HUES48 (cell line): ENCODE data around the gene CDCA4.
"Not testable (repeated sequence)": the region's sequence is repeated elsewhere in the genome, so short reads cannot be mapped to it uniquely, and the experiment has no call there.

Experiments used
- H3K27ac ChIP-seq: one replicate; pipeline ENCODE4 v1.7.0; 2013; ENCODE audit warnings: low read depth, low read length, inconsistent platforms
- H3K27me3 ChIP-seq: 2 replicates; pipeline ENCODE4 v1.6.1; 2013; ENCODE audit warnings: mild to moderate bottlenecking, low read length; ENCODE audit not compliant: control insufficient read depth, insufficient read depth
- H3K36me3 ChIP-seq: 2 replicates; pipeline ENCODE4 v1.6.1; 2013; ENCODE audit warnings: low read length; ENCODE audit not compliant: control insufficient read depth, insufficient read depth
- H3K4me1 ChIP-seq: 2 replicates; pipeline ENCODE4 v1.6.1; 2013; ENCODE audit warnings: mild to moderate bottlenecking, low read length; ENCODE audit not compliant: control insufficient read depth, insufficient read depth
- H3K4me3 ChIP-seq: 2 replicates; pipeline ENCODE4 v1.5.1; 2013; ENCODE audit warnings: mild to moderate bottlenecking, low read depth, low read length
- H3K9ac ChIP-seq: 2 replicates; pipeline ENCODE4 v1.6.1; 2013; ENCODE audit warnings: mild to moderate bottlenecking, low read depth, low read length, moderate library complexity
- H3K9me3 ChIP-seq: 2 replicates; pipeline ENCODE4 v1.6.1; 2013; ENCODE audit warnings: low read length; ENCODE audit not compliant: control insufficient read depth, insufficient read depth

CDCA4 gene

GRCh38 chr14:105064001-105064400, 43.1 kb upstream of the CDCA4 start:
- Histone ChIP-seq H3K9ac (no peak overlapping the region), H3K27me3 (no peaks in the 10 kb centered on the region), H3K27ac (no peak overlapping the region), H3K4me3 (no peak overlapping the region), H3K4me1 (no peaks in the 10 kb centered on the region), H3K9me3 (no peaks in the 10 kb centered on the region), H3K36me3 (no peaks in the 10 kb centered on the region)

GRCh38 chr14:105063506-105063905, 42.6 kb upstream of the CDCA4 start:
- not testable (repeated sequence) for H3K4me1 ChIP-seq, H3K4me3 ChIP-seq, H3K36me3 ChIP-seq, H3K27ac ChIP-seq, H3K9me3 ChIP-seq, H3K27me3 ChIP-seq, H3K9ac ChIP-seq

GRCh38 chr14:105063056-105063455, 42.2 kb upstream of the CDCA4 start:
- H3K9ac ChIP-seq, result no peak overlapping the region

GRCh38 chr14:105062048-105062433, 41.2 kb upstream of the CDCA4 start:
- H3K36me3 ChIP-seq, result no peaks in the 10 kb centered on the region
- no peaks in the 10 kb centered on the region for H3K9me3 ChIP-seq
- 0 out of 2 replicates have a peak, but pooled peaks cover 5% of the 10 kb centered on the region for H3K4me1 ChIP-seq
- H3K27ac ChIP-seq, result no peak overlapping the region
- no peak overlapping the region for H3K9ac ChIP-seq
- no peak overlapping the region for H3K4me3 ChIP-seq
- peaks cover under 1% of the 10 kb centered on the region; the same call in 1 of the 2 replicates for H3K27me3 ChIP-seq

More at GRCh38 chr14:105063056-105063455, 42.2 kb upstream of the CDCA4 start:
- H3K4me3 ChIP-seq, result no peak overlapping the region
- no peaks in the 10 kb centered on the region for H3K9me3 ChIP-seq
- no peak overlapping the region for H3K27ac ChIP-seq
- H3K4me1 ChIP-seq, result 0 out of 2 replicates have a peak, but pooled peaks cover 5% of the 10 kb centered on the region
- H3K27me3 ChIP-seq, result no peaks in the 10 kb centered on the region
- no peaks in the 10 kb centered on the region for H3K36me3 ChIP-seq

- peaks cover 9% of the 10 kb centered on the region; the same call in 1 of the 2 replicates for H3K4me1 ChIP-seq
- no peaks in the 10 kb centered on the region for H3K36me3 ChIP-seq
- no peak overlapping the region for H3K4me3 ChIP-seq
- H3K9me3 ChIP-seq, result no peaks in the 10 kb centered on the region
- H3K9ac ChIP-seq, result no peak overlapping the region
- H3K27ac ChIP-seq, result no peak overlapping the region
- H3K27me3 ChIP-seq, result peaks cover 5% of the 10 kb centered on the region
These were observed 40.7 kb upstream of the CDCA4 start for GRCh38 chr14:105061428-105062047.

- H3K9ac ChIP-seq, result no peak overlapping the region
- no peak overlapping the region for H3K27ac ChIP-seq
- H3K27me3 ChIP-seq, result peaks cover 12% of the 10 kb centered on the region
These were observed 40.0 kb upstream of the CDCA4 start for GRCh38 chr14:105060751-105061427.

GRCh38 chr14:105059925-105060565, 39.2 kb upstream of the CDCA4 start:
- Histone ChIP-seq H3K4me3 (no peak overlapping the region), H3K36me3 (no peaks in the 10 kb centered on the region), H3K27me3 (peaks cover 20% of the 10 kb centered on the region), H3K9ac (no peak overlapping the region), H3K9me3 (no peaks in the 10 kb centered on the region), H3K27ac (no peak overlapping the region), H3K4me1 (peaks cover 11% of the 10 kb centered on the region; the same call in 1 of the 2 replicates)

More at GRCh38 chr14:105060751-105061427, 40.0 kb upstream of the CDCA4 start:
- H3K4me3 ChIP-seq, result no peak overlapping the region
- H3K4me1 ChIP-seq, result peaks cover 11% of the 10 kb centered on the region; the same call in 1 of the 2 replicates
- no peaks in the 10 kb centered on the region for H3K9me3 ChIP-seq
- H3K36me3 ChIP-seq, result no peaks in the 10 kb centered on the region

GRCh38 chr14:105059035-105059924, 38.4 kb upstream of the CDCA4 start:
- no peaks in the 10 kb centered on the region for H3K9me3 ChIP-seq
- peaks cover 11% of the 10 kb centered on the region; the same call in 1 of the 2 replicates for H3K4me1 ChIP-seq

GRCh38 chr14:105058521-105059034, 37.7 kb upstream of the CDCA4 start:
- no peak overlapping the region for H3K27ac ChIP-seq
- peaks cover 11% of the 10 kb centered on the region; the same call in 1 of the 2 replicates for H3K4me1 ChIP-seq
- H3K9me3 ChIP-seq, result no peaks in the 10 kb centered on the region
- H3K36me3 ChIP-seq, result no peaks in the 10 kb centered on the region
- H3K4me3 ChIP-seq, result no peak overlapping the region
- no peak overlapping the region for H3K9ac ChIP-seq
- H3K27me3 ChIP-seq, result peaks cover 21% of the 10 kb centered on the region

More at GRCh38 chr14:105059035-105059924, 38.4 kb upstream of the CDCA4 start:
- no peaks in the 10 kb centered on the region for H3K36me3 ChIP-seq
- no peak overlapping the region for H3K9ac ChIP-seq
- no peak overlapping the region for H3K4me3 ChIP-seq
- peaks cover 21% of the 10 kb centered on the region for H3K27me3 ChIP-seq
- no peak overlapping the region for H3K27ac ChIP-seq

- peaks cover 11% of the 10 kb centered on the region; the same call in 1 of the 2 replicates for H3K4me1 ChIP-seq
- no peak overlapping the region for H3K4me3 ChIP-seq
- no peak overlapping the region for H3K9ac ChIP-seq
These were observed 35.5 kb upstream of the CDCA4 start for GRCh38 chr14:105056303-105056831.

More at GRCh38 chr14:105056303-105056831, 35.5 kb upstream of the CDCA4 start:
- H3K27ac ChIP-seq, result no peak overlapping the region
- H3K36me3 ChIP-seq, result no peaks in the 10 kb centered on the region
- H3K27me3 ChIP-seq, result peaks cover 21% of the 10 kb centered on the region
- H3K9me3 ChIP-seq, result no peaks in the 10 kb centered on the region
